ENCODE measurements around the gene TBCC. TPM values are rescaled to one million over a fixed set of nuclear protein-coding genes. Genes with fewer than 3 reads are reported as not detected.
A peak's percentile ranks its signal among the peaks of the same experiment; 100 is the strongest.

Gene TBCC
- total RNA-seq, 1 experiment from 2014 or later: 24.7 TPM

- peak overlapping the region; percentile 100 for H3K4me3 Mint-ChIP-seq
- no peaks in the 10 kb centered on the region for H3K27me3 Mint-ChIP-seq (ENCODE audit: low read depth)
- peaks cover 2% of the 10 kb centered on the region for H3K36me3 Mint-ChIP-seq
- H3K27ac Mint-ChIP-seq: peak overlapping the region; percentile 87
- H3K9me3 Mint-ChIP-seq: no peaks in the 10 kb centered on the region
- H3K4me1 Mint-ChIP-seq: peaks cover 18% of the 10 kb centered on the region
- ChIA-PET CTCF (interaction anchor here (0.6 to 4.0 kb wide), 12 partner anchors 17 to 183 kb away, joined by 3 to 18 read pairs (median 4); partner anchors contain the start of genes RPL7L1 and UBR2), POLR2A (interaction anchor here (0.6 to 5.0 kb wide), 25 partner anchors 10 to 1496 kb away, joined by 3 to 42 read pairs (median 5); partner anchors contain the start of genes BICRAL, C6orf132 and RPL7L1)
- peak; percentile 79 for ATAC-seq
- peak; percentile 87 for DNase-seq (ENCODE audit: low spot score)
- TF ChIP-seq GABPB1 (CRISPR knock-in tag; IDR thresholded peaks at IDR 0.05) (peak; percentile 61; the same call in 1 of the 2 replicates), TEAD1 (CRISPR knock-in tag; IDR thresholded peaks at IDR 0.05) (peak; percentile 12; the same call in 1 of the 2 replicates), FOXK1 (CRISPR knock-in tag; IDR thresholded peaks at IDR 0.05) (peak; percentile 35; the same call in 1 of the 2 replicates), ZNF671 (CRISPR knock-in tag; IDR thresholded peaks at IDR 0.05) (no peak), ESRRA (CRISPR knock-in tag; IDR thresholded peaks at IDR 0.05; ENCODE audit: borderline replicate concordance) (no peak), ZNF121 (CRISPR knock-in tag; IDR thresholded peaks at IDR 0.05) (no peak), ZBTB43 (CRISPR knock-in tag; IDR thresholded peaks at IDR 0.05) (peak; percentile 75; the same call in 1 of the 2 replicates), TCF7 (CRISPR knock-in tag; IDR thresholded peaks at IDR 0.05; ENCODE audit: low read depth) (no peak), ZNF219 (CRISPR knock-in tag; IDR thresholded peaks at IDR 0.05; ENCODE audit: borderline replicate concordance) (0 out of 2 replicates have a peak, but pooled peaks have one; percentile 25), MAX (CRISPR knock-in tag; IDR thresholded peaks at IDR 0.05) (peak; percentile 43; the same call in 1 of the 2 replicates), SMAD3 (CRISPR knock-in tag; IDR thresholded peaks at IDR 0.05; ENCODE audit: borderline replicate concordance) (peak; percentile 61; the same call in 1 of the 2 replicates), CREM (CRISPR knock-in tag; IDR thresholded peaks at IDR 0.05) (peak; percentile 28; the same call in 1 of the 2 replicates), ETV6 (CRISPR knock-in tag; IDR thresholded peaks at IDR 0.05) (0 out of 2 replicates have a peak, but pooled peaks have one; percentile 39), MLX (CRISPR knock-in tag; IDR thresholded peaks at IDR 0.05) (no peak), MYBL2 (CRISPR knock-in tag; IDR thresholded peaks at IDR 0.05) (no peak; the same call in 1 of the 2 replicates), SP1 (CRISPR knock-in tag; conservative IDR thresholded peaks at IDR 0.05) (peak; percentile 75; the same call in 1 of the 2 replicates)
- TF ChIP-seq, protein P1, sequence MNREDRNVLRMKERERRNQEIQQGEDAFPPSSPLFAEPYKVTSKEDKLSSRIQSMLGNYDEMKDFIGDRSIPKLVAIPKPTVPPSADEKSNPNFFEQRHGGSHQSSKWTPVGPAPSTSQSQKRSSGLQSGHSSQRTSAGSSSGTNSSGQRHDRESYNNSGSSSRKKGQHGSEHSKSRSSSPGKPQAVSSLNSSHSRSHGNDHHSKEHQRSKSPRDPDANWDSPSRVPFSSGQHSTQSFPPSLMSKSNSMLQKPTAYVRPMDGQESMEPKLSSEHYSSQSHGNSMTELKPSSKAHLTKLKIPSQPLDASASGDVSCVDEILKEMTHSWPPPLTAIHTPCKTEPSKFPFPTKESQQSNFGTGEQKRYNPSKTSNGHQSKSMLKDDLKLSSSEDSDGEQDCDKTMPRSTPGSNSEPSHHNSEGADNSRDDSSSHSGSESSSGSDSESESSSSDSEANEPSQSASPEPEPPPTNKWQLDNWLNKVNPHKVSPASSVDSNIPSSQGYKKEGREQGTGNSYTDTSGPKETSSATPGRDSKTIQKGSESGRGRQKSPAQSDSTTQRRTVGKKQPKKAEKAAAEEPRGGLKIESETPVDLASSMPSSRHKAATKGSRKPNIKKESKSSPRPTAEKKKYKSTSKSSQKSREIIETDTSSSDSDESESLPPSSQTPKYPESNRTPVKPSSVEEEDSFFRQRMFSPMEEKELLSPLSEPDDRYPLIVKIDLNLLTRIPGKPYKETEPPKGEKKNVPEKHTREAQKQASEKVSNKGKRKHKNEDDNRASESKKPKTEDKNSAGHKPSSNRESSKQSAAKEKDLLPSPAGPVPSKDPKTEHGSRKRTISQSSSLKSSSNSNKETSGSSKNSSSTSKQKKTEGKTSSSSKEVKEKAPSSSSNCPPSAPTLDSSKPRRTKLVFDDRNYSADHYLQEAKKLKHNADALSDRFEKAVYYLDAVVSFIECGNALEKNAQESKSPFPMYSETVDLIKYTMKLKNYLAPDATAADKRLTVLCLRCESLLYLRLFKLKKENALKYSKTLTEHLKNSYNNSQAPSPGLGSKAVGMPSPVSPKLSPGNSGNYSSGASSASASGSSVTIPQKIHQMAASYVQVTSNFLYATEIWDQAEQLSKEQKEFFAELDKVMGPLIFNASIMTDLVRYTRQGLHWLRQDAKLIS (CRISPR knock-in tag; IDR thresholded peaks at IDR 0.05; ENCODE audit: borderline replicate concordance): peak; percentile 59; the same call in 1 of the 2 replicates
- TF ChIP-seq, protein P2, sequence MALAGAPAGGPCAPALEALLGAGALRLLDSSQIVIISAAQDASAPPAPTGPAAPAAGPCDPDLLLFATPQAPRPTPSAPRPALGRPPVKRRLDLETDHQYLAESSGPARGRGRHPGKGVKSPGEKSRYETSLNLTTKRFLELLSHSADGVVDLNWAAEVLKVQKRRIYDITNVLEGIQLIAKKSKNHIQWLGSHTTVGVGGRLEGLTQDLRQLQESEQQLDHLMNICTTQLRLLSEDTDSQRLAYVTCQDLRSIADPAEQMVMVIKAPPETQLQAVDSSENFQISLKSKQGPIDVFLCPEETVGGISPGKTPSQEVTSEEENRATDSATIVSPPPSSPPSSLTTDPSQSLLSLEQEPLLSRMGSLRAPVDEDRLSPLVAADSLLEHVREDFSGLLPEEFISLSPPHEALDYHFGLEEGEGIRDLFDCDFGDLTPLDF (CRISPR knock-in tag; IDR thresholded peaks at IDR 0.05): 0 out of 2 replicates have a peak, but pooled peaks have one; percentile 12
- TF ChIP-seq, protein P3, sequence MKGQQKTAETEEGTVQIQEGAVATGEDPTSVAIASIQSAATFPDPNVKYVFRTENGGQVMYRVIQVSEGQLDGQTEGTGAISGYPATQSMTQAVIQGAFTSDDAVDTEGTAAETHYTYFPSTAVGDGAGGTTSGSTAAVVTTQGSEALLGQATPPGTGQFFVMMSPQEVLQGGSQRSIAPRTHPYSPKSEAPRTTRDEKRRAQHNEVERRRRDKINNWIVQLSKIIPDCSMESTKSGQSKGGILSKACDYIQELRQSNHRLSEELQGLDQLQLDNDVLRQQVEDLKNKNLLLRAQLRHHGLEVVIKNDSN (CRISPR knock-in tag; IDR thresholded peaks at IDR 0.05): peak; percentile 32; the same call in 1 of the 2 replicates
- TF ChIP-seq, protein P4, sequence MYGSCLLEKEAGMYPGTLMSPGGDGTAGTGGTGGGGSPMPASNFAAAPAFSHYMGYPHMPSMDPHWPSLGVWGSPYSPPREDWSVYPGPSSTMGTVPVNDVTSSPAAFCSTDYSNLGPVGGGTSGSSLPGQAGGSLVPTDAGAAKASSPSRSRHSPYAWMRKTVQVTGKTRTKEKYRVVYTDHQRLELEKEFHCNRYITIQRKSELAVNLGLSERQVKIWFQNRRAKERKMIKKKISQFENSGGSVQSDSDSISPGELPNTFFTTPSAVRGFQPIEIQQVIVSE (CRISPR knock-in tag; IDR thresholded peaks at IDR 0.05; ENCODE audit: borderline replicate concordance): no peak
- TF ChIP-seq, protein P5, sequence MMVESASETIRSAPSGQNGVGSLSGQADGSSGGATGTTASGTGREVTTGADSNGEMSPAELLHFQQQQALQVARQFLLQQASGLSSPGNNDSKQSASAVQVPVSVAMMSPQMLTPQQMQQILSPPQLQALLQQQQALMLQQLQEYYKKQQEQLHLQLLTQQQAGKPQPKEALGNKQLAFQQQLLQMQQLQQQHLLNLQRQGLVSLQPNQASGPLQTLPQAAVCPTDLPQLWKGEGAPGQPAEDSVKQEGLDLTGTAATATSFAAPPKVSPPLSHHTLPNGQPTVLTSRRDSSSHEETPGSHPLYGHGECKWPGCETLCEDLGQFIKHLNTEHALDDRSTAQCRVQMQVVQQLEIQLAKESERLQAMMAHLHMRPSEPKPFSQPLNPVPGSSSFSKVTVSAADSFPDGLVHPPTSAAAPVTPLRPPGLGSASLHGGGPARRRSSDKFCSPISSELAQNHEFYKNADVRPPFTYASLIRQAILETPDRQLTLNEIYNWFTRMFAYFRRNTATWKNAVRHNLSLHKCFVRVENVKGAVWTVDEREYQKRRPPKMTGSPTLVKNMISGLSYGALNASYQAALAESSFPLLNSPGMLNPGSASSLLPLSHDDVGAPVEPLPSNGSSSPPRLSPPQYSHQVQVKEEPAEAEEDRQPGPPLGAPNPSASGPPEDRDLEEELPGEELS (CRISPR knock-in tag; IDR thresholded peaks at IDR 0.05): peak; percentile 50; the same call in 1 of the 2 replicates
Observed at GRCh38 chr6:42746463-42747391, 824 bp upstream of the TBCC start.
